NCI-H774 (cell line): ENCODE measurements around the gene GRIK2.
"Not testable (repeated sequence)": the region's sequence is repeated elsewhere in the genome, so short reads cannot be mapped to it uniquely, and the experiment has no call there.

Source experiments
- DNase-seq: peaks from one replicate; lab custom pipeline; 2025; lab: John Stamatoyannopoulos, UW

The GRIK2 gene

GRCh38 chr6:101633081-101633480, 239.6 kb downstream of the GRIK2 start:
- no peak for DNase-seq

GRCh38 chr6:101638865-101639264, 245.4 kb downstream of the GRIK2 start:
- not testable (repeated sequence) for DNase-seq

- DNase-seq = no peak
Observed at GRCh38 chr6:101640131-101640530, 246.6 kb downstream of the GRIK2 start.

- no peak for DNase-seq
Observed at GRCh38 chr6:101645770-101646169, 252.3 kb downstream of the GRIK2 start.

- DNase-seq = no peak
Observed at GRCh38 chr6:101650402-101651100, 257.0 kb downstream of the GRIK2 start.

GRCh38 chr6:101652079-101652478, 258.6 kb downstream of the GRIK2 start:
- no peak for DNase-seq

- no peak for DNase-seq
Observed at GRCh38 chr6:101655109-101655508, 261.6 kb downstream of the GRIK2 start.

GRCh38 chr6:101662111-101662897, 268.8 kb downstream of the GRIK2 start:
- no peak for DNase-seq

- peak; percentile 58 for DNase-seq
Observed at GRCh38 chr6:101663100-101663499, 269.6 kb downstream of the GRIK2 start.

- peak; percentile 10 for DNase-seq
Observed at GRCh38 chr6:101666256-101666655, 272.7 kb downstream of the GRIK2 start.

- DNase-seq = peak; percentile 25
Observed at GRCh38 chr6:101668496-101669030, 275.1 kb downstream of the GRIK2 start.

GRCh38 chr6:101676187-101676586, 282.7 kb downstream of the GRIK2 start:
- no peak for DNase-seq

GRCh38 chr6:101682937-101683336, 289.4 kb downstream of the GRIK2 start:
- DNase-seq = no peak

- no peak for DNase-seq
Observed at GRCh38 chr6:101683884-101684283, 290.4 kb downstream of the GRIK2 start.

GRCh38 chr6:101686653-101687052, 293.1 kb downstream of the GRIK2 start:
- no peak for DNase-seq

- no peak for DNase-seq
Observed at GRCh38 chr6:101689156-101689555, 295.6 kb downstream of the GRIK2 start.

- no peak for DNase-seq
Observed at GRCh38 chr6:101689695-101690094, 296.2 kb downstream of the GRIK2 start.

- no peak for DNase-seq
Observed at GRCh38 chr6:101700655-101701054, 307.1 kb downstream of the GRIK2 start.

GRCh38 chr6:101703311-101703710, 309.8 kb downstream of the GRIK2 start:
- no peak for DNase-seq

GRCh38 chr6:101705866-101706265, 312.4 kb downstream of the GRIK2 start:
- DNase-seq = no peak

GRCh38 chr6:101706576-101706975, 313.1 kb downstream of the GRIK2 start:
- DNase-seq = no peak

GRCh38 chr6:101711518-101711917, 318.0 kb downstream of the GRIK2 start:
- no peak for DNase-seq

- DNase-seq = no peak
Observed at GRCh38 chr6:101716387-101716786, 322.9 kb downstream of the GRIK2 start.
